H9 (cell line): ENCODE data around the gene NCKAP5. TPM values are rescaled to one million over a fixed set of nuclear protein-coding genes. Genes with fewer than 3 reads are reported as not detected.

ENCODE experiments used
- DNase-seq: peaks from one replicate; pipeline ENCODE4 v3.0.0-alpha.2; 2017
- H2AFZ ChIP-seq: one replicate; pipeline ENCODE4 v1.6.1; 2013; ENCODE audit warnings: mild to moderate bottlenecking, low read length, control low read depth, moderate library complexity
- H2AK5ac ChIP-seq: 2 replicates; pipeline ENCODE4 v1.6.1; 2013; ENCODE audit warnings: low read length, control low read depth, mixed read lengths; ENCODE audit not compliant: insufficient read length
- H2BK120ac ChIP-seq: one replicate; pipeline ENCODE4 v1.6.1; 2013; ENCODE audit warnings: low read depth, mild to moderate bottlenecking, low read length, control low read depth, inconsistent platforms; ENCODE audit not compliant: poor library complexity, severe bottlenecking
- H2BK12ac ChIP-seq: 2 replicates; pipeline ENCODE4 v1.6.1; 2013; ENCODE audit warnings: low read length, control low read depth, mixed read lengths, low read depth; ENCODE audit not compliant: insufficient read length
- H2BK15ac ChIP-seq: 2 replicates; pipeline ENCODE4 v1.6.1; 2013; ENCODE audit warnings: low read depth, low read length, control low read depth
- H2BK20ac ChIP-seq: one replicate; pipeline ENCODE4 v1.6.1; 2013; ENCODE audit warnings: low read depth, mild to moderate bottlenecking, low read length, control low read depth, inconsistent platforms; ENCODE audit not compliant: poor library complexity, severe bottlenecking
- H2BK5ac ChIP-seq: 2 replicates; pipeline ENCODE4 v1.6.1; 2013; ENCODE audit warnings: low read length, control low read depth, mixed read lengths; ENCODE audit not compliant: insufficient read length
- H3K14ac ChIP-seq: 2 replicates; pipeline ENCODE4 v1.6.1; 2013; ENCODE audit warnings: low read length, control low read depth; ENCODE audit not compliant: insufficient read depth
- H3K18ac ChIP-seq: 2 replicates; pipeline ENCODE4 v1.6.1; 2013; ENCODE audit warnings: low read depth, mild to moderate bottlenecking, mixed read lengths, low read length, control low read depth; ENCODE audit not compliant: insufficient read length
- H3K23ac ChIP-seq: 2 replicates; pipeline ENCODE4 v1.6.1; 2013; ENCODE audit warnings: low read length, control low read depth, mixed read lengths, low read depth; ENCODE audit not compliant: insufficient read length
- H3K23me2 ChIP-seq: 2 replicates; pipeline ENCODE4 v1.6.1; 2013; ENCODE audit warnings: low read depth, mild to moderate bottlenecking, mixed read lengths, low read length, control low read depth; ENCODE audit not compliant: insufficient read length, poor library complexity, severe bottlenecking
- H3K27ac ChIP-seq: 2 replicates; pipeline ENCODE4 v1.5.1; 2013; ENCODE audit warnings: low read length, control low read depth, mixed read lengths, low read depth; ENCODE audit not compliant: insufficient read length
- H3K27me3 ChIP-seq: 2 replicates; pipeline ENCODE4 v1.6.1; 2013; ENCODE audit warnings: low read length, control low read depth, inconsistent platforms; ENCODE audit not compliant: insufficient read depth
- H3K4ac ChIP-seq: 2 replicates; pipeline ENCODE4 v1.6.1; 2013; ENCODE audit warnings: low read depth, mild to moderate bottlenecking, control low read depth, inconsistent platforms, low read length, moderate library complexity
- H3K4me1 ChIP-seq: 2 replicates; pipeline ENCODE4 v1.6.1; 2013; ENCODE audit warnings: low read length, control low read depth, inconsistent platforms; ENCODE audit not compliant: insufficient read depth
- H3K4me2 ChIP-seq: 2 replicates; pipeline ENCODE4 v1.6.1; 2013; ENCODE audit warnings: low read length, control low read depth, mixed read lengths; ENCODE audit not compliant: insufficient read length, insufficient read depth
- H3K56ac ChIP-seq: 2 replicates; pipeline ENCODE4 v1.6.1; 2013; ENCODE audit warnings: low read depth, mild to moderate bottlenecking, mixed read lengths, low read length, control low read depth; ENCODE audit not compliant: insufficient read length
- H3K79me1 ChIP-seq: 2 replicates; pipeline ENCODE4 v1.6.1; 2013; ENCODE audit warnings: low read depth, mild to moderate bottlenecking, moderate library complexity, low read length, control low read depth, inconsistent platforms; ENCODE audit not compliant: insufficient read depth, poor library complexity, severe bottlenecking
- H3K79me2 ChIP-seq: 2 replicates; pipeline ENCODE4 v1.6.1; 2013; ENCODE audit warnings: low read length, control low read depth, inconsistent platforms; ENCODE audit not compliant: insufficient read depth
- H3K9ac ChIP-seq: 2 replicates; pipeline ENCODE4 v1.6.1; 2013; ENCODE audit warnings: low read length, control low read depth, mixed read lengths; ENCODE audit not compliant: insufficient read length; ENCODE audit errors: extremely low read depth
- H3K9me3 ChIP-seq: one replicate; pipeline ENCODE4 v1.6.1; 2013; ENCODE audit warnings: low read depth, low read length, inconsistent platforms; ENCODE audit not compliant: control insufficient read depth
- H3T11ph ChIP-seq: one replicate; pipeline ENCODE4 v1.6.1; 2013; ENCODE audit warnings: mild to moderate bottlenecking, low read length, control low read depth, inconsistent platforms
- H4K20me1 ChIP-seq: one replicate; pipeline ENCODE4 v1.6.1; 2013; ENCODE audit not compliant: control insufficient read depth, insufficient read length, insufficient read depth
- H4K5ac ChIP-seq: 2 replicates; pipeline ENCODE4 v1.6.1; 2013; ENCODE audit warnings: low read depth, mild to moderate bottlenecking, mixed read lengths, low read length, control low read depth; ENCODE audit not compliant: insufficient read length
- H4K8ac ChIP-seq: replicated peaks from 2 replicates; pipeline ENCODE4 v1.6.1; 2013; ENCODE audit warnings: low read length, control low read depth, mixed read lengths, low read depth; ENCODE audit not compliant: insufficient read length
- H4K91ac ChIP-seq: 2 replicates; pipeline ENCODE4 v1.6.1; 2013; ENCODE audit warnings: low read depth, mild to moderate bottlenecking, moderate library complexity, mixed read lengths, low read length, control low read depth; ENCODE audit not compliant: insufficient read length
- H3K27ac Mint-ChIP-seq, 3 experiments: 2 replicates in 2 of 3; 3 replicates in 1 of 3; pipeline ENCODE4 v1.8.0; 2020 to 2021; ENCODE audit warnings: mixed read lengths in 3 of 3, mild to moderate bottlenecking in 1 of 3, moderate library complexity in 1 of 3
- H3K27me3 Mint-ChIP-seq: 2 replicates; pipeline ENCODE4 v1.8.0; 2021; ENCODE audit warnings: low read depth, mild to moderate bottlenecking, moderate library complexity, mixed read lengths
- H3K36me3 Mint-ChIP-seq, 3 experiments: 2 replicates in 2 of 3; 3 replicates in 1 of 3; pipeline ENCODE4 v1.8.0; 2020 to 2021; ENCODE audit warnings: low read depth in 3 of 3, mixed read lengths in 3 of 3; ENCODE audit not compliant: insufficient read depth in 1 of 3
- H3K4me1 Mint-ChIP-seq, 2 experiments: 2 replicates each; pipeline ENCODE4 v1.8.0; 2020; ENCODE audit warnings: mixed read lengths in 2 of 2
- H3K4me3 Mint-ChIP-seq, 2 experiments: 2 replicates in 1 of 2; 3 replicates in 1 of 2; pipeline ENCODE4 v1.8.0; 2020 to 2021; ENCODE audit warnings: mild to moderate bottlenecking in 2 of 2, mixed read lengths in 2 of 2, moderate library complexity in 1 of 2
- H3K9me3 Mint-ChIP-seq, 2 experiments: 2 replicates in 1 of 2; 3 replicates in 1 of 2; pipeline ENCODE4 v1.8.0; 2020; ENCODE audit warnings: mild to moderate bottlenecking in 2 of 2, mixed read lengths in 2 of 2, moderate library complexity in 1 of 2
- WGBS: extraction: QIAGEN DNeasy Blood & Tissue Kit; methylation state at CpG from one replicate; pipeline ENCODE4 v1.1.7; 2013; ENCODE audit warnings: missing lambda C conversion rate, low lambda C conversion rate, mixed read lengths; ENCODE audit not compliant: insufficient read length; ENCODE audit errors: extremely low coverage; 5-methylcytosine and 5-hydroxymethylcytosine counted together
- total RNA-seq: library from RNA; stranded (reverse); gene quantifications from 2 replicates; pipeline ENCODE4 v1.2.1, GENCODE V29; 2021
- TF ChIP-seq, protein P1 (sequence below): fragments of 200-600 bp; sonication (generic); conservative IDR thresholded peaks from 3 replicates; pipeline ENCODE4 v1.8.0; 2021; ENCODE audit warnings: antibody characterized with exemption, mild to moderate bottlenecking

Gene NCKAP5
- total RNA-seq, 1 experiment from 2014 or later, result 0.26 TPM

DNA sequence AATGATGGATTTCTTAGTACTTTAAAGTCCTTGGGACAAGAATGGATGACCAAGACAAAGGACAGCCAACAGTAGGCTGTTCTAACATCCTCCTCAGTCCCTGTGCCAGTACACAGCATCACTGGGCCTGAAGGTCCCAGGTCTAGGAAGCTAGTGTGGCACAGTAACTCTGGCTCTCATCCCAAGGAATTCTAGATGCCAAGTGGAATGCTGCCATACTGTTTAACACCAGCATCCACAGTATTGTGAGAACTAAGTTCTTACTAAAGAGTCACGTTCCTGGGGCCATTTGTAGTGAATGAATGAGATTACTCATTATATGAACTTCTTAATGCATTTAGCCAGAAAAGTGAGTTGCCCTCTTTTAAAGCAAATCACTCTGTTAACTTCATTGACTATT lies 830.0 kb downstream of the NCKAP5 start:
- H3T11ph ChIP-seq, result no peak overlapping the region
- no peaks in the 10 kb centered on the region for H3K9me3 ChIP-seq
- H2AFZ ChIP-seq, result no peak overlapping the region
- H3K18ac ChIP-seq, result no peak overlapping the region
- H3K4me2 ChIP-seq, result no peak overlapping the region
- no peak overlapping the region for H2BK12ac ChIP-seq
- H2BK15ac ChIP-seq, result no peak overlapping the region
- no CpG with 5 or more reads among the region's 1 CpG for WGBS
- H3K14ac ChIP-seq, result no peak overlapping the region
- H2BK5ac ChIP-seq, result no peak overlapping the region
- H2AK5ac ChIP-seq, result no peak overlapping the region
- H3K23ac ChIP-seq, result no peak overlapping the region
- H3K56ac ChIP-seq, result no peak overlapping the region
- H4K5ac ChIP-seq, result no peak overlapping the region
- DNase-seq, result no peak
- no peaks in the 10 kb centered on the region for H3K23me2 ChIP-seq
- Mint-ChIP-seq H3K4me1 (peaks cover 5% of the 10 kb centered on the region in 2 experiments; a peak in 3 of 4 replicates), H3K27ac (no peak overlapping the region; a peak in 1 of 7 replicates), H3K36me3 (no peaks in the 10 kb centered on the region), H3K27me3 (no peaks in the 10 kb centered on the region), H3K4me3 (no peak overlapping the region), H3K9me3 (no peaks in the 10 kb centered on the region)
- no peaks in the 10 kb centered on the region for H3K27me3 ChIP-seq
- no peak overlapping the region for H3K4ac ChIP-seq
- no peak overlapping the region for H4K8ac ChIP-seq
- no peak overlapping the region for H4K91ac ChIP-seq
- TF ChIP-seq, protein P1, sequence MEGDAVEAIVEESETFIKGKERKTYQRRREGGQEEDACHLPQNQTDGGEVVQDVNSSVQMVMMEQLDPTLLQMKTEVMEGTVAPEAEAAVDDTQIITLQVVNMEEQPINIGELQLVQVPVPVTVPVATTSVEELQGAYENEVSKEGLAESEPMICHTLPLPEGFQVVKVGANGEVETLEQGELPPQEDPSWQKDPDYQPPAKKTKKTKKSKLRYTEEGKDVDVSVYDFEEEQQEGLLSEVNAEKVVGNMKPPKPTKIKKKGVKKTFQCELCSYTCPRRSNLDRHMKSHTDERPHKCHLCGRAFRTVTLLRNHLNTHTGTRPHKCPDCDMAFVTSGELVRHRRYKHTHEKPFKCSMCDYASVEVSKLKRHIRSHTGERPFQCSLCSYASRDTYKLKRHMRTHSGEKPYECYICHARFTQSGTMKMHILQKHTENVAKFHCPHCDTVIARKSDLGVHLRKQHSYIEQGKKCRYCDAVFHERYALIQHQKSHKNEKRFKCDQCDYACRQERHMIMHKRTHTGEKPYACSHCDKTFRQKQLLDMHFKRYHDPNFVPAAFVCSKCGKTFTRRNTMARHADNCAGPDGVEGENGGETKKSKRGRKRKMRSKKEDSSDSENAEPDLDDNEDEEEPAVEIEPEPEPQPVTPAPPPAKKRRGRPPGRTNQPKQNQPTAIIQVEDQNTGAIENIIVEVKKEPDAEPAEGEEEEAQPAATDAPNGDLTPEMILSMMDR, result no peak
- no peaks in the 10 kb centered on the region for H3K79me2 ChIP-seq
- no peak overlapping the region for H3K9ac ChIP-seq
- H3K4me1 ChIP-seq, result no peaks in the 10 kb centered on the region
- no peaks in the 10 kb centered on the region for H3K79me1 ChIP-seq
- no peak overlapping the region for H2BK20ac ChIP-seq
- H4K20me1 ChIP-seq, result no peaks in the 10 kb centered on the region
- H2BK120ac ChIP-seq, result no peak overlapping the region
- H3K27ac ChIP-seq, result no peak overlapping the region
